Memory B cell (primary cell): ENCODE results near the gene VHLL.

Source experiments
- ATAC-seq: fragments of 150-1000 bp; cut with Tn5 transposase; 2 replicates; pipeline ENCODE4 v1.10.0; 2021; ENCODE audit warnings: low read depth, mild to moderate bottlenecking, moderate library complexity
- DNase-seq, 2 donors: peaks; one replicate each; pipeline ENCODE4 v3.0.0; 2022; ENCODE audit warnings: low spot score in 2 of 2
- H3K27ac Mint-ChIP-seq: one replicate; pipeline ENCODE4 v1.8.0; 2022; ENCODE audit warnings: mild to moderate bottlenecking, moderate library complexity, mixed read lengths
- H3K27me3 Mint-ChIP-seq: one replicate; pipeline ENCODE4 v1.8.0; 2022; ENCODE audit warnings: mixed read lengths
- H3K36me3 Mint-ChIP-seq: one replicate; pipeline ENCODE4 v1.8.0; 2022; ENCODE audit warnings: mild to moderate bottlenecking, mixed read lengths
- H3K4me1 Mint-ChIP-seq: one replicate; pipeline ENCODE4 v1.8.0; 2022; ENCODE audit warnings: mixed read lengths
- H3K4me3 Mint-ChIP-seq: one replicate; pipeline ENCODE4 v1.8.0; 2022; ENCODE audit warnings: mild to moderate bottlenecking, moderate library complexity, mixed read lengths
- H3K9me3 Mint-ChIP-seq: one replicate; pipeline ENCODE4 v1.8.0; 2022; ENCODE audit warnings: mixed read lengths

Gene VHLL

GRCh38 chr1:156316909-156317308 is 17.8 kb upstream of the VHLL start:
- ATAC-seq (no peak), DNase-seq (no peak)
- no peaks in the 10 kb centered on the region for H3K4me1 Mint-ChIP-seq
- H3K36me3 Mint-ChIP-seq: peaks cover 24% of the 10 kb centered on the region
- no peaks in the 10 kb centered on the region for H3K9me3 Mint-ChIP-seq
- no peak overlapping the region for H3K27ac Mint-ChIP-seq
- no peaks in the 10 kb centered on the region for H3K27me3 Mint-ChIP-seq
- no peak overlapping the region for H3K4me3 Mint-ChIP-seq

GRCh38 chr1:156310962-156311361 is 11.9 kb upstream of the VHLL start:
- Mint-ChIP-seq H3K27me3 (no peaks in the 10 kb centered on the region), H3K27ac (no peak overlapping the region), H3K9me3 (no peaks in the 10 kb centered on the region), H3K4me3 (no peak overlapping the region), H3K4me1 (no peaks in the 10 kb centered on the region), H3K36me3 (peaks cover 30% of the 10 kb centered on the region)
- no peak for DNase-seq
- no peak for ATAC-seq

GRCh38 chr1:156308078-156308477 is 9.0 kb upstream of the VHLL start:
- Mint-ChIP-seq H3K4me3 (no peak overlapping the region), H3K9me3 (no peaks in the 10 kb centered on the region), H3K27me3 (no peaks in the 10 kb centered on the region), H3K27ac (peak overlapping the region; percentile 59), H3K4me1 (no peaks in the 10 kb centered on the region), H3K36me3 (peaks cover 19% of the 10 kb centered on the region)
- ATAC-seq: no peak
- no peak for DNase-seq

GRCh38 chr1:156305215-156305614 is 6.1 kb upstream of the VHLL start:
- H3K27ac Mint-ChIP-seq: no peak overlapping the region
- ATAC-seq (no peak), DNase-seq (no peak)
- no peak overlapping the region for H3K4me3 Mint-ChIP-seq
- no peaks in the 10 kb centered on the region for H3K4me1 Mint-ChIP-seq
- H3K9me3 Mint-ChIP-seq: no peaks in the 10 kb centered on the region
- peaks cover 13% of the 10 kb centered on the region for H3K36me3 Mint-ChIP-seq
- no peaks in the 10 kb centered on the region for H3K27me3 Mint-ChIP-seq

GRCh38 chr1:156303241-156303640 is 4.1 kb upstream of the VHLL start:
- no peak for ATAC-seq
- H3K27ac Mint-ChIP-seq: no peak overlapping the region
- H3K36me3 Mint-ChIP-seq: peaks cover 8% of the 10 kb centered on the region
- H3K4me3 Mint-ChIP-seq: no peak overlapping the region
- DNase-seq: no peak
- no peaks in the 10 kb centered on the region for H3K4me1 Mint-ChIP-seq
- no peaks in the 10 kb centered on the region for H3K27me3 Mint-ChIP-seq
- no peaks in the 10 kb centered on the region for H3K9me3 Mint-ChIP-seq

GRCh38 chr1:156295391-156295947 is 3.6 kb downstream of the VHLL start, which contains the start of gene GLMP:
GLMP (minus strand) TSS chr1:156295679; CDS start chr1:156295645, 34 bp downstream.
- Mint-ChIP-seq H3K4me3 (peak within 1 kb of the TSS; percentile 85), H3K4me1 (peaks cover 13% of the 10 kb centered on the region), H3K36me3 (no peaks in the 10 kb centered on the region), H3K27me3 (no peaks in the 10 kb centered on the region), H3K9me3 (no peaks in the 10 kb centered on the region), H3K27ac (no peak within 1 kb of the TSS)
- peak; percentile 85 for ATAC-seq
- no peak for DNase-seq

- no peaks in the 10 kb centered on the region for H3K27me3 Mint-ChIP-seq
- peaks cover 13% of the 10 kb centered on the region for H3K4me1 Mint-ChIP-seq
- DNase-seq (no peak), ATAC-seq (no peak)
- H3K4me3 Mint-ChIP-seq: no peak overlapping the region
- H3K36me3 Mint-ChIP-seq: no peaks in the 10 kb centered on the region
- no peak overlapping the region for H3K27ac Mint-ChIP-seq
- no peaks in the 10 kb centered on the region for H3K9me3 Mint-ChIP-seq
These were observed 5.2 kb downstream of the VHLL start for GRCh38 chr1:156293895-156294294.

GRCh38 chr1:156293098-156293434 is 6.0 kb downstream of the VHLL start:
- ATAC-seq (no peak), DNase-seq (no peak)
- no peaks in the 10 kb centered on the region for H3K36me3 Mint-ChIP-seq
- H3K9me3 Mint-ChIP-seq: no peaks in the 10 kb centered on the region
- H3K4me3 Mint-ChIP-seq: no peak overlapping the region
- H3K4me1 Mint-ChIP-seq: peaks cover 13% of the 10 kb centered on the region
- no peak overlapping the region for H3K27ac Mint-ChIP-seq
- no peaks in the 10 kb centered on the region for H3K27me3 Mint-ChIP-seq

- peak overlapping the region; percentile 54 for H3K27ac Mint-ChIP-seq
- peaks cover 13% of the 10 kb centered on the region for H3K4me1 Mint-ChIP-seq
- no peaks in the 10 kb centered on the region for H3K9me3 Mint-ChIP-seq
- ATAC-seq (peak; percentile 71), DNase-seq (no peak)
- no peaks in the 10 kb centered on the region for H3K27me3 Mint-ChIP-seq
- H3K36me3 Mint-ChIP-seq: no peaks in the 10 kb centered on the region
- H3K4me3 Mint-ChIP-seq: peak overlapping the region; percentile 68
These were observed 7.7 kb downstream of the VHLL start for GRCh38 chr1:156291226-156292061.

- H3K9me3 Mint-ChIP-seq: no peaks in the 10 kb centered on the region
- H3K27me3 Mint-ChIP-seq: no peaks in the 10 kb centered on the region
- H3K27ac Mint-ChIP-seq: no peak overlapping the region
- no peak for DNase-seq
- no peak overlapping the region for H3K4me3 Mint-ChIP-seq
- H3K4me1 Mint-ChIP-seq: peaks cover 8% of the 10 kb centered on the region
- ATAC-seq: no peak
- H3K36me3 Mint-ChIP-seq: no peaks in the 10 kb centered on the region
These were observed 9.2 kb downstream of the VHLL start for GRCh38 chr1:156289857-156290256.

GRCh38 chr1:156286061-156286460 is 13.0 kb downstream of the VHLL start:
- ATAC-seq: no peak
- H3K36me3 Mint-ChIP-seq: no peaks in the 10 kb centered on the region
- H3K27me3 Mint-ChIP-seq: no peaks in the 10 kb centered on the region
- H3K27ac Mint-ChIP-seq: no peak overlapping the region
- H3K4me1 Mint-ChIP-seq: peaks cover 22% of the 10 kb centered on the region
- H3K4me3 Mint-ChIP-seq: no peak overlapping the region
- no peaks in the 10 kb centered on the region for H3K9me3 Mint-ChIP-seq
- no peak for DNase-seq

GRCh38 chr1:156285437-156285836 is 13.7 kb downstream of the VHLL start:
- no peak for ATAC-seq
- no peaks in the 10 kb centered on the region for H3K27me3 Mint-ChIP-seq
- no peaks in the 10 kb centered on the region for H3K36me3 Mint-ChIP-seq
- H3K9me3 Mint-ChIP-seq: no peaks in the 10 kb centered on the region
- DNase-seq: no peak
- peaks cover 21% of the 10 kb centered on the region for H3K4me1 Mint-ChIP-seq
- no peak overlapping the region for H3K4me3 Mint-ChIP-seq
- no peak overlapping the region for H3K27ac Mint-ChIP-seq

- H3K9me3 Mint-ChIP-seq: no peaks in the 10 kb centered on the region
- no peak overlapping the region for H3K27ac Mint-ChIP-seq
- no peaks in the 10 kb centered on the region for H3K27me3 Mint-ChIP-seq
- H3K36me3 Mint-ChIP-seq: no peaks in the 10 kb centered on the region
- H3K4me1 Mint-ChIP-seq: peaks cover 25% of the 10 kb centered on the region
- H3K4me3 Mint-ChIP-seq: no peak overlapping the region
- no peak for DNase-seq
- ATAC-seq: no peak
These were observed 14.3 kb downstream of the VHLL start for GRCh38 chr1:156284757-156285156.

- ATAC-seq (no peak), DNase-seq (no peak)
- Mint-ChIP-seq H3K27me3 (no peaks in the 10 kb centered on the region), H3K27ac (peak within 1 kb of the TSS; percentile 94), H3K4me3 (peak within 1 kb of the TSS; percentile 98), H3K9me3 (no peaks in the 10 kb centered on the region), H3K36me3 (no peaks in the 10 kb centered on the region), H3K4me1 (peaks cover 26% of the 10 kb centered on the region)
These were observed 15.0 kb downstream of the VHLL start, which contains the start of gene TMEM79 for GRCh38 chr1:156284112-156284511. TMEM79 (plus strand) TSS chr1:156284325; CDS start chr1:156285227, 902 bp downstream.

- DNase-seq (no peak), ATAC-seq (no peak)
- H3K27ac Mint-ChIP-seq: peak overlapping the region; percentile 94
- peaks cover 2% of the 10 kb centered on the region for H3K36me3 Mint-ChIP-seq
- H3K27me3 Mint-ChIP-seq: no peaks in the 10 kb centered on the region
- H3K4me1 Mint-ChIP-seq: peaks cover 26% of the 10 kb centered on the region
- H3K9me3 Mint-ChIP-seq: no peaks in the 10 kb centered on the region
- peak overlapping the region; percentile 98 for H3K4me3 Mint-ChIP-seq
These were observed 15.6 kb downstream of the VHLL start for GRCh38 chr1:156283521-156283920.
